Femur (tissue), 1 donor: ENCODE results near the gene LMX1B.
"Not testable (repeated sequence)": the region's sequence is repeated elsewhere in the genome, so short reads cannot be mapped to it uniquely, and the experiment has no call there.

ENCODE experiments used
- DNase-seq: peaks from one replicate; pipeline ENCODE4 v3.0.0-alpha.2; 2017

The LMX1B gene

GRCh38 chr9:126636983-126637798 lies 23.5 kb downstream of the LMX1B start:
- no peak for DNase-seq

GRCh38 chr9:126638571-126639132 lies 24.9 kb downstream of the LMX1B start:
- DNase-seq: no peak

DNA sequence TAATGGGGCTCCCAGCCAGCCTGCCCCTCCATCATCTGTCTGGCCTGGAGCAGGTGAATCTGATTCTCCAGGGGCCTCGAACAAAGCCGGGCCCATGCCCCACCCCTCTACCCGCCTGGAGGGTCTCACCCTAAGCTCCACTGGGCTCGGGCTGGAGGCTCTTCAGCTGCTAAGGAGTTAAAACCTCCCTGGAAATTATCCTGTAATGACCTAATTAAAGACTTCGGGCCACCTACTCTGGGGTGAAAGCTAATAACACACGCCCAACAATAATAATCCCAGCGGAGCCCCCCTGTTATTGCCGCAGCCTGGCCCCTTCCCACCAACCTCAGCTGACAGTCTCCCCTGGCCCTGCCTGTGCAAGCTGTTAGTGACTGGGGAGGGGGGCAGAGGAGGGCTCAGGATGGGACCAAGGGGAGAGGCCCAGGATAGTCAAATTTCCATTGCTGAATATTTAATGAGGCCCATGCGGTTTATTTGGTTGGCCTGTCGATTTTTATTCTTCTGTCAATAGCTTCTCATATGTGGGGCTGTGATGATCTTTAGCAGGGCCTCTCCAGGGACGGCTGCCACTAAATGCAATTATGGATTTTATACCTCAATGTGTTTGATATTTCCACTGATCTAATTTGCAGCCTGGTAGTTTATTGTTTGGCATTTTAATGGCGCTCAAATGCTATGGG lies 25.7 kb downstream of the LMX1B start:
- DNase-seq: no peak

DNA sequence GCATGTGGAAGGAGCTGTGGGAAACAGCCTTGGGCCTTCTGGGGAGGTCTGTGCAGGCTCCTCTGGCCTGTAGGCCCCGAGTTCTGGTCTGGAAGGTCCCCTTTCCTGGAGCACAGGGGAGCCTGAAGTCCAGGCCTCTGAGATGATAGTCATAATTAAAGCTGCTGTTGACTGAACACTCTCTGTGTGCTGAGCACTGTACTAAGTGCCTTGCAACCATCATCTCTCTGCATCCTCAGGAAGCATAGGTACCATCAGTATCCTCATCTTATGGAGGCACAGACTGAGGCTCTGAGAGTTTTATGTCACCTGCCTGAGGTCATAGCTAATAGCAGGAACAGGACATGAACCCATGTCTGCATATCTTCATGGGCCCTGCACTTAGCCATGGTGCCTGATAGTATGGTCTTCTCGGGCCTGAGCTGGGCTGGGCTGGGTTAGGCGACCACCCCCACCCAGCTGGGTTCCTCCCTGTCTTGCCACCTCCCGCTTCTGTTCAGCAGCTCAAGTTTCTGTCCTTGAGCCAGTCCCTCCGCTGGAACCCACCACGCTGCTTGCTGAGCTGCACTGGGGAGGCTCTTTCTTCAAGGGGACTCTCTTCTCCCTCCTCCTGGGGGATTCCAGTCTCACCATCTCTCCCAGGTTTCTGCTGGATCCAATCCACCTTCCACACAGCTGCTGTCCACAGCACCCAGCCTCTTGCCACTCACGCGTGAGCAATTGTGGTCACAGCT lies 27.6 kb downstream of the LMX1B start:
- no peak for DNase-seq

DNA sequence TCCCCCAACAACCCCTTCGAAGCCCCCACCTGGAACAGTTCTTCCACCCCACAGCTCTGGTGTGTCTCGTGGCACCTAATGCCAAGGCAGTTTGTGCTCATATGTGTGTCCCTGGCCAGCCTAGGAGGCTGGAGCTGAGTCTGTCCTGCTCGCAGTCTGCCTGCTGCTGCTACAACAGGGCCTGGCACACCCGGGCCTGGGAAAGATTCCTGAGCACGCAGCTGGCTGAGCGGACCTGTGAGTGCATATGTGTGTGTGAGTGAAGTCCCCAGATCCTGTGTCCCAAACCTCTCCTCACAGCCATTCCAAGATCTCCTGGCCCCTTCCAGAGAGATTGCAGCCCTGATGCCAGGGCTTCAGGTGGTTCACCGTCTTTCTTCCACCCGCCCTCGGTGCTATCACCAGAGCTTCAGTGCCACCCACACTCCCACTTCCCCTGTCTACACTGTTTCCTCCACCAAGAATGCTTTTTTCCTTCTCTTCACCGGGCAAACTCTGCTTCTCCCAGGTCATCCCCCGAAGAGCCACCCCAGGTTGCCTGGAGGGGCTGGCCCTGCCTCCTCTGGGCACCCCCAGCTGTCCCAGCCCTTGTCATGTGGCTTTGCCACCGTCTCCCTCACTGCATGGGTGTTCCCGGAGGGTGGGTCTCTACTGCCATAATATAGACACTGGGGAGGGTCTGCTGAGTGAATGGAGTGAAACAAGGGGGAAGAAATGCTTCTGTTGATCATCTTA lies 28.4 kb downstream of the LMX1B start:
- no peak for DNase-seq

- no peak for DNase-seq
These were observed 29.1 kb downstream of the LMX1B start for GRCh38 chr9:126642839-126643238.

GRCh38 chr9:126643945-126644527 lies 30.3 kb downstream of the LMX1B start:
- no peak for DNase-seq

DNA sequence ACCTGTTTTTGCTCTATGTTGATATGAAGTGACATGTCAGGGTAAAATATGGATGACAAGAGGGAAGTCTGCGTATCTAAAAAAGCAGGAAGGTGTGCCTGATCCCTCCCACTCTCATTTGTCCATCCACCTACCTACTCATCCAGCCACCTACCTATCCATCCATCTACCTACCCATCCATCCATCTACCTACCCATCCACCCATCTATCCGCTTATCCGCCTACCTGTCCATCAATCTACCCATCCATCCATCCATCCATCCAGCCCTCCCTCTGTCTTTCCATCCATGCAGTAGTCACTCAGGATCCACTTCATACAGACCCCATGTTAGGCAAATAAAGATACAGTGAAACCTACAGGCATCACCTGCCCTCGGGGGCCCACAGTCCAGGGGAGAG lies 32.4 kb downstream of the LMX1B start:
- DNase-seq: no peak

DNA sequence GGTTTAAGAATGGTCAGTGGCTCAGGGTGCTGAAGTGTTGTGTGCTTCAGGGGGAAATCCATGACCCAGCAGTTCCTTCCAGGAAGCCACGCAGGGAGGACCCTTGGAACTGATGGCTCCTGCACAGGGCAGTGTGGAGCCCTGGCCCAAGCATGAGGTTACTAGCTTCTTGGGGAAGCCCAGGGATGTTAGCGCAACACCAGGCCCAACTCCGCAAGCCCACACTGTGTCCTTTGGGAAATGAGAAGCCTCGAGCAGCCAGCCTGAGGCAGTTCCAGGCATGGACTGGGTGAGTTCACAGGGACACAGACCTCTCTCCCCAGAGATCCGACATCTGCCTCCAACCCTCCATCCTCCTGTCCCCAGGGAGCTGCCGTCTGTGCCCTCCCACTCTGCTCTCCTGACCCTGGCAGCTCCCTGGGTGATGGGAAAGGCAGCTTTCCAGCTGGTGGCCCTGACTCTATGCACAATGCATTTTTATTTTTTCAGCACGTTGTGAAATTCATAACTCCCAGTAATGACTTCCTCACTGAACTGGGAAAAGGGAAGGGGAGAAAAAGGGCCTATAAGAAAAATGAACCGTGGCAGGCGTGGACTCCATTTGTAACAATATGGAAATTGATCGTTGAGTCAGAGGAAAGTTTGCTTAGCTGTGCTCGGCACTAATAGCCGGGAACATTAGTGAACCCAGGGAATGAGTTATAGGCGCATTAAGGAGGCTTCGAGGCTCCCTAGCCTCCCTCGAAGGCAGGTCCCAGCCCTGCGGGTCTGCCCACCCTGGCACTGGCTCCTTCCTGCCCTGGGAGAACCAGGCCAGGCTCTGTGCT lies 34.1 kb downstream of the LMX1B start:
- DNase-seq: no peak

GRCh38 chr9:126649477-126649876 lies 35.7 kb downstream of the LMX1B start:
- no peak for DNase-seq

GRCh38 chr9:126650404-126651341 lies 36.9 kb downstream of the LMX1B start:
- DNase-seq: no peak

- DNase-seq: no peak
These were observed 38.4 kb downstream of the LMX1B start for GRCh38 chr9:126652140-126652582.

GRCh38 chr9:126654124-126654523 lies 40.4 kb downstream of the LMX1B start:
- no peak for DNase-seq

- not testable (repeated sequence) for DNase-seq
These were observed 42.5 kb downstream of the LMX1B start for GRCh38 chr9:126656214-126656613.

DNA sequence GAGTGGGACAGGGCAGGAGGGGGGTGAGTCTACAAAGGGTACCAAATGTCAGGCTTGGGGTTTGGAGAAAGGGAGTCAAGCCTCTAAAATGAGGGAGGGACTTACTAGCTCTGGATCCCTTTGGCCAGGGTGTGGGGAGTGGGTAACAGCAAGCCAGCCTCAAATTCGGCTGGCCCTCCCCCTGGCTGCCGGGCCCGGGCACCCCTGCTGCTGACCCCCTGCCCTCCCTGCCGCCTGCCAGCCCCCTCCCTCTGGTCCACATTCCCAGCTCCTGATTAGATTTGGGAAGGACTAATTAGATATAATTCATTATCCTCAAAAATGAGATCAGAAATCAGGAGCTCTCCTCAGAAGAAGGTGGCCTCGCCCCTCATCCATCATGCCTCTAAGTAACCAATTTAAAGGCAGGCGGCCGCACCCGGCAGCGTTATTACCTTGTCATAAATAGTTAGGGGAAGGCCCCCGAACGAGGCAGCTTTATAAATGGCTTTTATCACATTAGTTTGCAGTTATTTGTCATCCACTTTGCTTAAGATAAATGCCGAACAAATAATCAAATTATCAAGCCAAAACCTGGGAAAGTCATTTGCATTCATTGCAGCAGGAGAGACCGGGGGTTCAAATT lies 44.6 kb downstream of the LMX1B start:
- DNase-seq: no peak

- DNase-seq: no peak
These were observed 45.3 kb downstream of the LMX1B start for GRCh38 chr9:126658956-126659555.

DNA sequence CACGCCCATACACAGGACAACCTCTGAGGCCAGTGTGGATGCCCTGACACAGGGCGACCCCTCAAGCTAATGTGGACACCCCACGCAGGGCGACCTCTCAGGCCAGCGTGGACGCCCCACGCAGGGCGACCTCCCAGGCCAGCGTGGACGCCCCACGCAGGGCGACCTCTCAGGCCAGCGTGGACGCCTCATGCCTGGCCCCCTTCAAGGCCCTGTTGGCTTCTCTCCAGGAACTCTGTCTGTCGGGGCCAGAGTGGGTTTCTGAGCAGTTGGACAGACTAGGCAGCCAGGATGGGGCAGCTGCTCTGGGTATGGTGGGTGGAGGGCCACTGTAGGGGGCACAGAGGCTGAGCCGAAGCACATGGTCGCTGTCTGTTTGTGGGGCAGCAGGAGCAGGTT lies 47.4 kb downstream of the LMX1B start:
- no peak for DNase-seq

DNA sequence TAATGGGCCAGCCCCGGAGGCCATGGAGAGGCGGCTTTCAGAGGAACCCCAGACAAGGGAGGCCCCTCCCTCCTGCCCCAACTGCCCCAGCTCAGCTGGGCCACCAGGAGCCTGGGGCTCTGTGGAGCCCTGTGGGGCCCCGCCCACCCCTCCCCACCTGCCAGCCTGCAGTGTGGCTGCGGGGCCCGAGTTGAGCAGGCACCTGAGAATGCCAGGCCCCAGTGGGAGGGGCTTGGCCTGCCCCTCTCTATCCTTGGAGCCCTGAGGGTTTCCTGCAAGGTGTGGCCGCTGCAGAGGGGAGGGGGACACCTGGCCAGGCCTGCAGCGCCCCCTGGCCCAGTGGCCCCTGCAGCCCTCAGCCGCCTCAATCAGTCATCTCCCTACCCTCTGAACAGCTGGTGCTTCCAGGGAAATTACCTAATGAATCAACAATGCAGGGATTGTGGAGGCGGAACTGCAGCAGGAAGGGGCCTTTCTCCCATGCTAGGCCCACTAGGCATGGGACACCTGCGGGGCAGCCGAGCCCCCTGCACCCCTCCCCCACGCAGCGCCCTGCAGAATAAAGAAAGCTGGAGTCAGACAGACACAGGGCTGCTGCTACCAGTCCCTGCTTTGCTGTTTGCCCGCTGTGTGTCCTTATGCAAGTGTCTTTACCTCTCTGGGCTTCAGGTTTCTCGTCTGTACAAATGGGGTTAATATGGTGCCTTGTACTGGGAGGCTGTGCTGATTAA lies 48.0 kb downstream of the LMX1B start:
- peak; percentile 40 for DNase-seq
